HEK293T (cell line): Measurements from ENCODE around the gene ALG10.

ENCODE experiments used
- CTCF ChIA-PET: fragments of 350-600 bp; formaldehyde crosslinking; extraction: SDS; loops from one replicate; lab custom pipeline; 2021; ENCODE audit warnings: antibody characterized with exemption, inconsistent platforms; lab: Yijun Ruan, JAX
- POLR2A ChIA-PET: fragments of 350-600 bp; formaldehyde crosslinking; extraction: SDS; loops from one replicate; lab custom pipeline; 2020; ENCODE audit warnings: antibody characterized with exemption, inconsistent platforms; lab: Yijun Ruan, JAX
- DNase-seq: peaks from one replicate; pipeline ENCODE4 v3.0.0; 2012; ENCODE audit warnings: mixed read lengths; ENCODE audit errors: extremely low spot score
- ARNT ChIP-seq: fragments of 450-650 bp; IDR thresholded peaks from 2 replicates; pipeline ENCODE4 v1.6.1; 2017; ENCODE audit warnings: mild to moderate bottlenecking
- BHLHE40 ChIP-seq: fragments of 450-650 bp; IDR thresholded peaks from 2 replicates; pipeline ENCODE4 v1.6.1; 2016; ENCODE audit warnings: mild to moderate bottlenecking, moderate library complexity, borderline replicate concordance
- CTBP1 ChIP-seq: fragments of 450-650 bp; IDR thresholded peaks from 2 replicates; pipeline ENCODE4 v1.6.1; 2016; ENCODE audit warnings: borderline replicate concordance
- ELF4 ChIP-seq: fragments of 450-650 bp; IDR thresholded peaks from 2 replicates; pipeline ENCODE4 v1.6.1; 2017; ENCODE audit warnings: antibody characterized with exemption
- FOXA1 ChIP-seq: fragments of 450-650 bp; IDR thresholded peaks from 2 replicates; pipeline ENCODE4 v1.6.1; 2016; ENCODE audit warnings: mild to moderate bottlenecking
- FOXK2 ChIP-seq: fragments of 450-650 bp; IDR thresholded peaks from 2 replicates; pipeline ENCODE4 v1.6.1; 2016; ENCODE audit warnings: mild to moderate bottlenecking
- FOXM1 ChIP-seq: fragments of 450-650 bp; IDR thresholded peaks from 2 replicates; pipeline ENCODE4 v1.6.1; 2017; ENCODE audit warnings: mild to moderate bottlenecking, borderline replicate concordance
- HDGF ChIP-seq: fragments of 450-650 bp; IDR thresholded peaks from 2 replicates; pipeline ENCODE4 v1.6.1; 2017; ENCODE audit warnings: antibody characterized with exemption, borderline replicate concordance
- L3MBTL2 ChIP-seq: fragments of 450-650 bp; conservative IDR thresholded peaks from 2 replicates; pipeline ENCODE4 v1.6.1; 2016; ENCODE audit warnings: mild to moderate bottlenecking
- LEF1 ChIP-seq: fragments of 450-650 bp; IDR thresholded peaks from 2 replicates; pipeline ENCODE4 v1.6.1; 2017; ENCODE audit warnings: mild to moderate bottlenecking, borderline replicate concordance
- NFRKB ChIP-seq: fragments of 450-650 bp; IDR thresholded peaks from 2 replicates; pipeline ENCODE4 v1.6.1; 2016; ENCODE audit warnings: mild to moderate bottlenecking, moderate library complexity
- PKNOX1 ChIP-seq: fragments of 450-650 bp; IDR thresholded peaks from 2 replicates; pipeline ENCODE4 v1.6.1; 2016
- SP1 ChIP-seq: fragments of 450-650 bp; IDR thresholded peaks from 2 replicates; pipeline ENCODE4 v1.6.1; 2017
- SUZ12 ChIP-seq: fragments of 450-650 bp; IDR thresholded peaks from 2 replicates; pipeline ENCODE4 v1.6.1; 2016; ENCODE audit warnings: mild to moderate bottlenecking
- TARDBP ChIP-seq: fragments of 450-650 bp; IDR thresholded peaks from 2 replicates; pipeline ENCODE4 v1.6.1; 2016
- ZNF384 ChIP-seq: fragments of 450-650 bp; IDR thresholded peaks from 2 replicates; pipeline ENCODE4 v1.6.1; 2016

Gene ALG10

GRCh38 chr12:34048714-34049113 is 26.4 kb downstream of the ALG10 start:
- CTCF ChIA-PET: no interaction called here
- DNase-seq: no peak
- TF ChIP-seq TARDBP (no peak), ZNF384 (no peak), NFRKB (no peak), SP1 (no peak), ELF4 (no peak), HDGF (no peak), L3MBTL2 (no peak), FOXM1 (no peak), ARNT (no peak), PKNOX1 (no peak), LEF1 (no peak), CTBP1 (no peak), BHLHE40 (no peak), FOXK2 (no peak), FOXA1 (no peak)
- POLR2A ChIA-PET: no interaction called here

DNA sequence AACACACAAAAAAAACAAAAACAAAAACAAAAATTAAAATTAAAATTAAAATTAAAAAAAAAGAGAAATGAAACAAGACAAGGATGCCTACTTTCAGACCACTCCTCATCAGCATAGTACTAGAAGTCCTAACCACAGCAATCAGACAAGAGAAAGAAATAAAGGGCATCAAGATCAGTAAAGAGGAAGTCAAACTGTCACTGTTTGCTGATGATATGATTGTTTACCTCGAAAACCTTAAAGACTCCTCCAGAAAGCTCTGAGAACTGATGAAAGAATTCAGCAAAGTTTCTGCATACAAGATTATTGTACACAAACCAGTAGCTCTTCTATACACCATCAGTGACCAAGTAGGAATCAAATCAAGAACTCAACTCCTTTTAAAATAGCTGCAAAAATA is 29.2 kb downstream of the ALG10 start:
- CTCF ChIA-PET: no interaction called here
- TF ChIP-seq FOXK2 (no peak), CTBP1 (no peak), LEF1 (no peak), ELF4 (no peak), HDGF (no peak), NFRKB (no peak), ZNF384 (no peak), L3MBTL2 (no peak), SUZ12 (no peak), FOXM1 (no peak), FOXA1 (no peak), PKNOX1 (no peak), TARDBP (no peak), SP1 (no peak), ARNT (no peak)

DNA sequence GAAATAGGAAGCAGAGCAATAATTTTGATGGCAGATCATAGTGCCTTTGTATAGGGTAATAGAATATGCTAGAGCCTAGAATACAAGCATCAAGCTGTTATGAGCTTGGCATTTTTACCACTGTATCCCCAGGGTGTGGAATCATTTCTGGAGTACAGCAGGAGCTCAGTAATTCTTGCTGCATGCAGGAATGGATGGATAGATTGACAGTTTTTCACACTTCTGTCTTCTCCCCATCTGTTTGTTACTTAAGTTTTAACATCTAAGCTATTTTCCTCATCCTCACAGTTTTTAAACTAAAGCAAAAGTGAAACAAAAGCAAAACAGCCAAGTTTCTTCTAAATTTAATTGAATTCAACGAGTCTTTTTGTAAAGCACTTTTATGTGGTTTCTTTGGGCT is 32.6 kb downstream of the ALG10 start:
- ChIA-PET CTCF (no interaction called here), POLR2A (no interaction called here)
- TF ChIP-seq ELF4 (no peak), HDGF (no peak), SP1 (no peak), FOXA1 (no peak), LEF1 (no peak), FOXM1 (no peak), L3MBTL2 (no peak)
- no peak for DNase-seq

More for the DNA sequence above, 29.2 kb downstream of the ALG10 start:
- POLR2A ChIA-PET: no interaction called here
- DNase-seq: no peak
